Gastroesophageal sphincter (tissue), 4 donors: Measurements from ENCODE around the gene APLN. TPM values are rescaled to one million over a fixed set of nuclear protein-coding genes. Genes with fewer than 3 reads are reported as not detected.

Experiments used
- ATAC-seq: fragments of 150-250 bp; one replicate; pipeline ENCODE4 v1.9.1; 2016; ENCODE audit warnings: mild to moderate bottlenecking, moderate library complexity
- H3K27ac ChIP-seq, 4 donors: fragments of 200-600 bp; sonication (generic) in 3 of 4; 1 replicate in 3 of 4; 2 replicates in 1 of 4; pipeline ENCODE4 v1.5.1; 2016 to 2019
- H3K27me3 ChIP-seq: fragments of 200-600 bp; sonication (generic); one replicate; pipeline ENCODE4 v1.5.1; 2019
- H3K36me3 ChIP-seq, 2 donors: fragments of 200-600 bp; sonication (generic); one replicate each; pipeline ENCODE4 v1.5.1; 2019; ENCODE audit warnings: control low read depth in 1 of 2
- H3K4me1 ChIP-seq, 3 donors: fragments of 200-600 bp; sonication (generic); 1 replicate in 2 of 3; 2 replicates in 1 of 3; pipeline ENCODE4 v1.5.1; 2016 to 2019; ENCODE audit warnings: control low read depth in 2 of 3
- H3K4me3 ChIP-seq, 2 donors: fragments of 200-600 bp; sonication (generic); one replicate each; pipeline ENCODE4 v1.5.1; 2019; ENCODE audit warnings: mild to moderate bottlenecking in 1 of 2, moderate library complexity in 1 of 2
- H3K9me3 ChIP-seq, 3 donors: fragments of 200-600 bp; sonication (generic); one replicate each; pipeline ENCODE4 v1.5.1; 2017 to 2019; ENCODE audit warnings: control low read depth in 2 of 3
- EP300 ChIP-seq: sonication (generic); formaldehyde crosslinking; IDR thresholded peaks from one replicate; pipeline ENCODE4 v1.6.1; 2017; ENCODE audit warnings: antibody characterized with exemption, mild to moderate bottlenecking
- POLR2A ChIP-seq, 2 donors: fragments of 450-650 bp; IDR thresholded peaks; one replicate each; pipeline ENCODE4 v1.6.1; 2017; ENCODE audit warnings: antibody characterized with exemption in 2 of 2, mild to moderate bottlenecking in 2 of 2, moderate library complexity in 1 of 2
- POLR2AphosphoS5 ChIP-seq: sonication (generic); formaldehyde crosslinking; IDR thresholded peaks from one replicate; pipeline ENCODE4 v1.6.1; 2017; ENCODE audit warnings: antibody characterized with exemption
- WGBS, 2 donors: methylation state at CpG; one replicate each; pipeline ENCODE4 v1.1.5; 2018; ENCODE audit warnings: low coverage in 1 of 2; 5-methylcytosine and 5-hydroxymethylcytosine counted together
- total RNA-seq, 4 donors: library from RNA; depleted of rRNA; stranded (reverse); fragments of >200 nt; gene quantifications; one replicate each; pipeline ENCODE4 v1.1.0, GENCODE V29; 2016
- TF ChIP-seq, protein P1 (sequence below), 4 experiments: fragments of 200-600 bp in 2 of 4; fragments of 450-650 bp in 2 of 4; sonication (generic) in 1 of 4; IDR thresholded peaks; one replicate each; pipeline ENCODE4 v1.5.1; 2017 to 2019; ENCODE audit warnings: antibody characterized with exemption in 4 of 4, mild to moderate bottlenecking in 2 of 4, moderate library complexity in 2 of 4

The APLN gene
- total RNA-seq, 4 donors from 2014 or later = 0.78 to 2.3 (median 1.2) TPM

DNA sequence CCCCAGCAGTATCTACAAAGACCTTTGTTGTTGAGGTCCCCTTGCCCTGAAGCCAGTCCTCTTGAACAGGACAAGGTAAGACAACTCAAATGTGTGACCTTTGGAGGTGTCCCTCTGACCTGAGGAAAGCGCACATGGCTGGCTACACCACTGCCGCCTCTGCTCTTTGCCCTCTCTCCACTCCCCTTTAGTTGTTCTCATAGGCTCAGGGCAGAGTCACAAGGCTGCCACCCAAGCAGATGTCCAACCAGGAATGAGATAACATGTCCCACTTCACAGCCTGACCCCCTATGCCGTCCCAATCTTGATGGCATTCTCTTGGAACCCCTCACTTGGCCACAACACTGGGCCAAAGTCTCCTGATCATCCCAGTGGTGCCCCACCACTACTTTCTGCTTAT lies 46.3 kb downstream of the APLN start:
- TF ChIP-seq POLR2AphosphoS5 (no peak), POLR2A (IDR thresholded peaks at IDR 0.05) (no peak), EP300 (no peak)
- TF ChIP-seq, protein P1, sequence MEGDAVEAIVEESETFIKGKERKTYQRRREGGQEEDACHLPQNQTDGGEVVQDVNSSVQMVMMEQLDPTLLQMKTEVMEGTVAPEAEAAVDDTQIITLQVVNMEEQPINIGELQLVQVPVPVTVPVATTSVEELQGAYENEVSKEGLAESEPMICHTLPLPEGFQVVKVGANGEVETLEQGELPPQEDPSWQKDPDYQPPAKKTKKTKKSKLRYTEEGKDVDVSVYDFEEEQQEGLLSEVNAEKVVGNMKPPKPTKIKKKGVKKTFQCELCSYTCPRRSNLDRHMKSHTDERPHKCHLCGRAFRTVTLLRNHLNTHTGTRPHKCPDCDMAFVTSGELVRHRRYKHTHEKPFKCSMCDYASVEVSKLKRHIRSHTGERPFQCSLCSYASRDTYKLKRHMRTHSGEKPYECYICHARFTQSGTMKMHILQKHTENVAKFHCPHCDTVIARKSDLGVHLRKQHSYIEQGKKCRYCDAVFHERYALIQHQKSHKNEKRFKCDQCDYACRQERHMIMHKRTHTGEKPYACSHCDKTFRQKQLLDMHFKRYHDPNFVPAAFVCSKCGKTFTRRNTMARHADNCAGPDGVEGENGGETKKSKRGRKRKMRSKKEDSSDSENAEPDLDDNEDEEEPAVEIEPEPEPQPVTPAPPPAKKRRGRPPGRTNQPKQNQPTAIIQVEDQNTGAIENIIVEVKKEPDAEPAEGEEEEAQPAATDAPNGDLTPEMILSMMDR (IDR thresholded peaks at IDR 0.05) = no peak
- no peak overlapping the region for H3K27ac ChIP-seq
- H3K4me3 ChIP-seq = no peak overlapping the region
- no peaks in the 10 kb centered on the region for H3K9me3 ChIP-seq
- H3K27me3 ChIP-seq = no peaks in the 10 kb centered on the region
- peaks cover 0 to 13% (median 0%) of the 10 kb centered on the region in 3 donors for H3K4me1 ChIP-seq
- no peak for ATAC-seq
- WGBS, 2 donors = 50% methylated on average over 1 of the region's 3 CpGs; no CpG with 5 or more reads in 1 of the 2 donors
- H3K36me3 ChIP-seq = no peaks in the 10 kb centered on the region

DNA sequence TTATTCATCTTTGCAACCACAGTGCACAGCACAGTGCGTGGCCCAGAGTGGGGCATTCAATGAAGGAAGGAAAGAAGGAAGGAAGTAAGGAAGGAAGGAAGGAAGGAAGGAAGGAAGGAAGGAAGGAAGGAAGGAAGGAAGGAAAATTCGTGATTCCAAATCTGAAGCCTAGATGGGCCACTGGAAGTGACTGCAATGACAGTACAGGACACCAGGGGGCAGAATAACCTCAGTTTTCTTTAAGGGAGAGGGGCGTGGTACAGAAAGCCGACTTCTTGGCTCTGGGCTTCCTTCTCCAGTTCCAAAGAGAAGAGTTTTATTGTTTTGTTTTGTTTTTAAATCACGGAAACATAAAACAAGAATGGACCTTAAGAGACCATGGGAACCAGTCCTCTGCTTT lies 47.8 kb downstream of the APLN start:
- ATAC-seq = peak; percentile 46

DNA sequence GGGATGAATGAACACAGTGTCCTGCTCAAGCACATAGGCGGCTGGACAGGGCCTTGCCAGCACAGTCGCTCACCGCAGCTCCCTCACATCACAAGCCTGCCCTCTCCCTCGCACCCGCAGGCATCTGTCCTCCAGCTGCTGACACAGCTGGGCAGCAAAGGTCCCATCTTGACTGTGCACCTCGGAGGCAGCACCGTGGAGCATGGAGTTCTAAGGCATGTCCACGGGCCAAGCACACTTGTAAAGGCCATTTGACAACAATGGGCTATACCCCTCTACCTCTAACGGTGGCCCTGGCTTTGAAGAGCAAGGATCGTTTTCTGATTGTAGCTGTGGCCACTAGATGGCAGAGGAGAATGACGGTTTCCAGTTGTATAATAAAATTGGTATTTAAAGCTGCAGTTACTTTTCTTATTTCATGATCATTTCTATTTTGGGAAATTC lies 53.8 kb downstream of the APLN start:
- Histone ChIP-seq H3K27me3 (no peaks in the 10 kb centered on the region), H3K27ac (peak overlapping the region in 3 of 4 donors; percentile 39 to 57 (median 54)), H3K36me3 (peaks cover 0 to 8% of the 10 kb centered on the region in 2 donors), H3K4me3 (no peak overlapping the region), H3K9me3 (no peaks in the 10 kb centered on the region), H3K4me1 (peaks cover 0 to 22% (median 0%) of the 10 kb centered on the region in 3 donors)
- WGBS, 2 donors = 0 to 3% methylated on average over 3 to 6 of the region's 11 CpGs
- TF ChIP-seq POLR2AphosphoS5 = no peak
- TF ChIP-seq, protein P1 (IDR thresholded peaks at IDR 0.05) = peak; percentile 19 to 65 (median 46)
- ATAC-seq = peak; percentile 13

More for the DNA sequence above, 47.8 kb downstream of the APLN start:
- Histone ChIP-seq H3K9me3 (no peaks in the 10 kb centered on the region), H3K36me3 (no peaks in the 10 kb centered on the region), H3K27ac (no peak overlapping the region), H3K4me1 (peaks cover 0 to 15% (median 0%) of the 10 kb centered on the region in 3 donors), H3K27me3 (no peaks in the 10 kb centered on the region), H3K4me3 (no peak overlapping the region)
- TF ChIP-seq, protein P1 (IDR thresholded peaks at IDR 0.05) = peak; percentile 44 to 84 (median 78)
- no peak for TF ChIP-seq EP300
- 0% methylated on average over 3 to 4 of the region's 5 CpGs for WGBS, 2 donors

DNA sequence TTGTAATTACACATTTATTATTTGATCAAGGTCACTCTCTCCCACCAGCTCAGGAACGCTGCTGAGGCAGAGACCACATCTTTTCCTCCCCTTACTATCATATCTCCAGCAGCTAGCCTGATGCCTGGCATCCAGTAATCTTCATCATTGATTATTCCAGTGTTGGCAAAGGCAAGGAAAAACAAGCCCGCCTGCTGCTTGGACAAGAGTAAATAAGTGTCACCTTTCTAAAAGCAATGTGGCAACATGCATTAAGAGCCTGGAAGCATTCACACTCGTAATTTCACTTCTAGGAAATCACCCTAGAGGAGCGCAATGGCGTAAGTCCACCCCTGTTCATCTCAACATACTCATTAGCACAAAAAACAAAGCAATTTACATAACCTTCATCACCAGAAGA lies 54.8 kb downstream of the APLN start:
- Histone ChIP-seq H3K27ac (no peak overlapping the region), H3K4me1 (peaks cover 0 to 22% (median 0%) of the 10 kb centered on the region in 3 donors), H3K9me3 (no peaks in the 10 kb centered on the region), H3K4me3 (no peak overlapping the region), H3K27me3 (no peaks in the 10 kb centered on the region), H3K36me3 (peaks cover 0 to 18% of the 10 kb centered on the region in 2 donors)
- TF ChIP-seq POLR2AphosphoS5 (no peak), POLR2A (IDR thresholded peaks at IDR 0.05) (no peak), EP300 (no peak)
- TF ChIP-seq, protein P1 (IDR thresholded peaks at IDR 0.05) = no peak
- no peak for ATAC-seq
- WGBS, 2 donors = 100% methylated on average over 2 of the region's 5 CpGs; no CpG with 5 or more reads in 1 of the 2 donors

DNA sequence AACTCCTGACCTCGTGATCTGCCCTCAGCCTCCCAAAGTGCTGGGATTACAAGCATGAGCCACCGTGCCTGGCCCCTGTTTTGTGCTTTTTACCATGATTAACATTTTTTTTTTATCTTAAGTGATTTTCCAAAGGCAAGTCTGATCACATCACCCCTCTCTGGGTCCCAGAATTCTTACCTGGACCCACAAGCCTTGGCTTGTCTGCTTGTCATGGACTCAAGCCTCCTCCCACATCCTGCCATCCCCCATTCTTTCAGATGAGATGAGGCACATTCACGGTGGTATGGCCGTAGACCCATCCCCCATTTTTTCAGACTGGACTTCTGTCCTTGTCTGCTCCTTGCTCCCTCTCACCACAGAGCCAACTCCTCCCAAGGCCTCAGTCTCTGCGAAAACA lies 55.3 kb downstream of the APLN start:
- no peaks in the 10 kb centered on the region for H3K9me3 ChIP-seq
- H3K36me3 ChIP-seq = peaks cover 0 to 23% of the 10 kb centered on the region in 2 donors
- TF ChIP-seq, protein P1 (IDR thresholded peaks at IDR 0.05) = no peak
- TF ChIP-seq EP300 (no peak), POLR2A (IDR thresholded peaks at IDR 0.05) (no peak), POLR2AphosphoS5 (no peak)
- no peak for ATAC-seq
- no peak overlapping the region for H3K4me3 ChIP-seq
- peaks cover 0 to 18% (median 0%) of the 10 kb centered on the region in 3 donors for H3K4me1 ChIP-seq
- WGBS, 2 donors = 69 to 80% methylated on average over 2 to 5 of the region's 5 CpGs
- H3K27ac ChIP-seq = no peak overlapping the region
- no peaks in the 10 kb centered on the region for H3K27me3 ChIP-seq
